ENCODE data around the gene CD69.

Gene CD69

DNA sequence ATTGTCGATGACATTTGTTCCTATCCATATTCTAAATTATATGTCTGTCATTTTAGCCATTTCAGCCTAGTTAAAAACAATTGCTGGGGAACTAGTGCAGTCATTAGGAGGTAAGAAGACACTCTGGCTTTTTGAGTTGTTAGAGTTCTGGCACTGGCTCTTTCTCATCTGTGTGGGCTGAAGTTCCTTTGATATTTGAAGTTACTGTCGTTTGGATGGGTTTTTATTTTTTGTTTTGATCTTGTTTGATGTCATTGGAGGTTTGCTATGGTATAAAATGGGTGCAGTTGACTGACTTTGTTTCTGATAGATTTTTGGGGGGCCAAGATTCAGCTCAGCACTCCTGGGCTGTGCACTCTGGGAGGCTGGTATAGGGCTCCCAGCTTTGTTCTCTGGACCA is 20.7 kb upstream of the CD69 start:
- DNase-seq (ENCODE audit: low read depth), result no peak

DNA sequence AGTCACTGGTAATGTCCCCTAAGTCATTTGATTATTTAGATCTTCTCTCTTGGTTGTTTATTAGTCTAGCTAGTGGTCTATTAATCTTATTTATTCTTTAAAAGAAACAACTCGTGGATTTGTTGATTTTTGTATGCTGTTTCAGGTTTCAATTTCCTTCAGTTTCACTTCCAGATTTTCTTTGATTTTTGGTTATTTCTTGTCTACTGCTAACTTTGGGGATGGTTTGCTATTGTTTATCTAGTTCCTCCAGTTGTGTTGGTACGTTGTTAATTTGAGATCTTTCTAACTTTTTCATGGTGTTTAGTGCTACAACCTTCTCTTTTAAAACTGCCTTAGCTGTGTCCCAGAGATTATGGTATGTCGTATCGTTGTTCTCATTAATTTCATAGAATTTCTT is 18.5 kb upstream of the CD69 start:
- DNase-seq (ENCODE audit: low read depth), result no peak

DNA sequence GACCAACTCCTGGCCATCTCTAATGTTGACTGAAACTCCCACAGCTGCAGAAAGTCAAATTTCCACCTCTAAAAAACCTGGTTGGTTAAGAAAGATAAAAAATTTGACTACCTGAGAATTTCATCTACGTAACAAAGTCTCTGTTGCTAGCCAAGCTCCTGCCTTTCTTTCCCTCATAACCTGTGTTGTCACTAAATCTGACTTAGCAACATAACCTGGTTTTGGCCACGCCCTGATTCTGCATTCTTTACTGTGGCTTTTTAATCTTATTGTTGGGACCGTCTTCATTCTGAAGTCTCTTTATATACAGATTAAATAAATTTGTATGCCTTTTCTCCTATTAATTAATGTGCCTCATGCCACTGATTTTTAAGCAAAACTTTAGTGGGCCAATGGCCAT is 16.1 kb upstream of the CD69 start:
- DNase-seq (ENCODE audit: low read depth), result no peak

DNA sequence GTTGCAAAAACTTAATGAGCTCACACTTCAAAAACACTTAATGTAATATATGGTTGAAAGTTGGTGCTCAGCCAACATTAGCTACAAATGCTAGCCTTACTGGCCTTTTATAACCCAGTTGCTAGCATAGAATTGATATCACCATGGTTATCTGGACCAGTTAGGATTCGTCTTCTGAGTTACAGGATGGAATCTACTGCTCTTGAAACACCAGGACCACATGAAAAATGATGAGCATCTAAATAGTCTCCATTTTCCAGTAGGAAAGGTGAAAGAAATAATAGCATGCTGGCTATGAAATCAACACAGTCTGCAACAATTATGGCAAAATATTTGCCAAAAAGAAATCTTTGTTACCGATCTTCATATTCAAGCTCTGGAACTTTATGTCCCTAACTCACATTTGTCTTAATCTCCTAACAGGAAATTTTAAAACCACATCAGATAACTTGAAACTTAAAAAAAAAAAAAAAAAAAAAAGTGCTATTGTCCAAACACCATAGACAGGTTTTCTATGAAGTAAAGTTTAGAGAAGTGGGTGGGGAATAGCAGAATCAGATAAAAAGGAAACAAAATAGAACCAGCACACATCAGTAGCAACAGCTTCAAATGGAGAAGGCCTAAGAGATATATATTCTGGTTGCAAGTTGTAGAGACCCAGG is 12.6 kb upstream of the CD69 start:
- DNase-seq (ENCODE audit: low read depth), result no peak

DNA sequence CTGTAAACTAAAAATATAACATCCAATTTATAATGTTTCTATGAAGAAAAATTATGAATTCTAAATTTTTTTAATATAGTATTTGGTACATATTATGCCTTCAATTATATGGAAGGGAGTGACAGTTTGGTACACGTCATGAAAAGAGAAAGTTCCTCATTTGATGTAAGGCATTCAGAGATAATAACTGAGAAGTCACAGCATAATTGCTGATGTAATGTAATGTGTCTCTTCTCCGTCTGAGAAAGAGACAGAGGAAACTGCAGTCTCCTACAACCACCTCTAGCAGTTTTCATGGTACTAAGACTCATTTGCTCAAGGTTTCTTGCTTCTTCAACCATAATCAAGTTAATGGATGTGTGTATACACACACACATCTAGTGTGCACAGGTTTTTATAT is 2.3 kb upstream of the CD69 start:
- DNase-seq (ENCODE audit: low read depth), result no peak

DNA sequence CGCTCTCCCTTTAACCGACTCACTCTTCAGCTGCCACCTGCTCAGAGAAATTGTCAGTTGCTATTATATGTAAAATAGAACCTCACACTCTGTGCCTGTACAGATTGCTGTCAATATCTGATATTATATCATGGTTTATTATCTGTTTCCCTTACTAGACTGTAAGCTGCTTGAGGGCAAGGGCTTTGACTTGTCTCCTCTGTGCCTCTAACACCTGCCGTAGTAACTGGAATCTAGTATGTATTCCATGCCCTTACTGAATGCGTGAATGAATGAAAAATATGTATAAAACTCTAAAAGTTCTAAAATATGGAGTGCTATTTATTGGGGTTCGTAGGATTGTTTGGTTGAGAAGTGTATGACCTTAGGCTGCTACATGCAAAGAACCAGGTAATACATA is 1.7 kb upstream of the CD69 start:
- no peak for DNase-seq (ENCODE audit: low read depth)

DNA sequence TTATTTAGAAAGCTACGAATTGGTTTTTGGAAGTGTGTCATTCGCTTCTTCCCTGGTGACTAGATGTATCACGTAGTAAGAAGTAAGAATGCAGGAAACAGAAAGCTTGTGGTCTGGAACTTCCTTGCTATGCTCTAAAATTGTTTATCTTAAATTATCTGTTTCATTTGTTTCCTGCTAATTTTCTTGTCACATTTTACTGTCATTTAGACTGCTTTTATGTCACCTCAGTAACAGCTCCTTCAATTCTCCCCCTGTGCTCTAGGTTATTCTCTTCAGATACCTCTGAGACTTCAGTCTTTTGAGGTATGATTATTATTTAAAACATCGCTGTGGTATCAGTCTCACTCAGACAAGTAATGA is 699 bp upstream of the CD69 start:
- DNase-seq (ENCODE audit: low read depth), result no peak

DNA sequence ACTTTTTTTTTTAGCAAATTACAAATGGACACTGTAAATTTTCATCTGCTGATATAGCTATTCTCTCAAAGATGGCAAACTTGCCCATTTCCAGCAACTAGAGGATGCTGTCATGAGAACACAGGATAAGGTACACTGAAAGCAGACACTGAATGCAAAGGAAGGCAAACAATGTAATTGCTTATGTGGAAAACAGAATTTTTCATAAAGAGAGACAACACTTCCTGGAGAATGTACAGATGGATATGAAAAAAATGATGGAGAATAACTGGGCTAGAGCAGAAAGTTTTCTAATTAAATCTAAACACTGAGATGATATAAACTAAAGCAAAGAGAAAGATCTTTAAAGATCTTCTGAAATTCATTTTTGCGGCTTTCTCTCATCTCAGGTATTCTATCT is 581 bp downstream of the CD69 start:
- no peak for DNase-seq (ENCODE audit: low read depth)

DNA sequence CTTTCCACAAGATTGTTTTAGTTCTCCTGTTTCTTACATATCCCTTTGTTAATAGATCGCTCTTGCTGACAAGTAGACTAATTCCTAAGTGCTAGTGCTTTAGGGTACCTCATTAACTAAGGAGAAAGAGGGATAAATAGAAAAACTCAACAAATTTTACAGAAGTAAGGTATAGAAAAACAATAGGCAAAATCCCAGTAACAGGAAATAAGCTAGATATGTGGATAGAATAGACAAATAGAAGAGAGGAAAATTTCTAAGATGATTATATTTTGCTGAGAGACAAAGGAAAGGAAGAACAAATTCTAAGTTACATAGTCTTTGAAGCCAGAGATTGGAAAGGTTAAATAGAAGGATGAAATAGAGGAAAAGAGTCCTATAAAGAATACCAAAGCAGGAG is 1.0 kb downstream of the CD69 start:
- DNase-seq (ENCODE audit: low read depth), result no peak

DNA sequence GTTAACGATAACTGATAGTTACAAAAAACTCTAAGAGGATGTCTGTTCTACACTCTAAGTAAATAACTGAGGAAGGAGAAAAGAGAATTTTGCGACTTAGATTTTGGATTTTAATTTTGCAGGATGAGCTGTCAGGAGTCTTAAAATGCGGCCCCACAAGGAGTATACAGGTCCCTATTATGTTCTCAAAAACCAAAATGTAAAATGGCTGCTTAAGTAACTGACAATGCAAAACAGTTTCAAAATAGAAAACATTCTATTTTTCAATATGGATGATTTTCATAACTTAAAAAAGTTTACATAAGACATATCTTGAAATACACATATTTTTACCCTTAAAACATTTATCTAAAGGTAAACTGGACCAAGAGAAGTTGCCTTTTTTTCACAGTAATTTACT is 2.6 kb downstream of the CD69 start:
- no peak for DNase-seq (ENCODE audit: low read depth)

DNA sequence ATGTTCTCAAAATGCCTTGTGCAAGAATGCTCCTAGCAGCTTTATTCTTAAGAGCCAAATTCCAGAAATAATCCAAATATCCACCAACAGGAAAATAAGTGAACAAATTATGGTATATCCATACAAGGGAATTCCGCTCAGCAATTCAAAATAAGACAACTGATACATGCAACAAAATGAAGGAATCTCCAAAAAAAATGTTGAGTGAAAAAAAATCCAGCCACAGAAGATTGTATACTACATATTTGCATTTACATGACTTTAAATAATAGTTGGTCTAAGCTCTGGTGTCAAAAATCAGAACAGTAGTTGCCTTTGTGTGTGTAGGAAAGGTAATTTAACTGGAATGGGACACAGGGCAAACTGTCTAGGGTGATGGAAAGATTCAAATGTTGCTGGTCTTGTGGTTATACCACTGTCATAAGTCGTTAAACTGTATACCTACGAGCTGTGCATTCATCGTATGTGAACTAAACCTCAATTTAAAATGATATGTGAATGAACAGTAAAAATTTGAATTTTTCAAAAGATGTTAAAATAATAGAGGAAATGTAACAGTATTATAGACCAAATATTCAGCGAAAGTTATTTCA is 3.2 kb downstream of the CD69 start:
- no peak for DNase-seq (ENCODE audit: low read depth)

DNA sequence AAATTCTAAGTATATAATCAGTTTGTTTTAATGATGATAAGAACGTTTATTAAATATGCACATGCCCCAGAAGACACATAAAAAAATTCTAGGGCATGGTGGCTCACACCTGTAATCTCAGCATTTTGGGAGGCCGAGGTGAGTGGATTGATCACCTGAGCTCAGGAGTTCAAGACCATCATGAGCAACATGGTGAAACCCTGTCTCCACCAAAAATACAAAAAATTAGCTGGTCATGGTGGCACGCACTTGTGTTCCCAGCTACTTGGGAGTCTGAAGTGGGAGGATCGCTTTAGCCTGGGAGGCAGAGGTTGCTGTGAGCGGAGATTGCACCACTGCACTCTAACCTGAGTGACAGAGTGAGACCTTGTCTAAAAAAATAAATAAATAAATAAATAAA is 4.0 kb downstream of the CD69 start:
- DNase-seq (ENCODE audit: low read depth), result no peak

DNA sequence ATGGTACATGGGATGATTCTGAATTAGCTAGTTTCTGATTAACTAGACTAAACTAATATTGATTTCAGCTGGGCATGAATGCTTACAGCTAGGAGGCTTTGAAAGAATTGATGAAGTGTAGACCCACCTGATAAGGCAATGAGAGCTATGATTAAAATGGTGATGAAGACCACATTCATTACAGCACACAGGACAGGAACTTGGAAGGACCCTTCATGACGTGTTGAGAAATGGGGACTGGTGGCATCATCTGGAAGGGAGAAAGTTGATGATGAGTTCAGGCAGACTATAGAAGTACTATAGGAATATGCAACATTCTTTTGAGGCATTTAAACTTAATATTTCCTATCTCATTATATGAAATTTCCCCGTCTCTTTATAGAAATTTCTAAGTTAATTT is 4.5 kb downstream of the CD69 start:
- no peak for DNase-seq (ENCODE audit: low read depth)

DNA sequence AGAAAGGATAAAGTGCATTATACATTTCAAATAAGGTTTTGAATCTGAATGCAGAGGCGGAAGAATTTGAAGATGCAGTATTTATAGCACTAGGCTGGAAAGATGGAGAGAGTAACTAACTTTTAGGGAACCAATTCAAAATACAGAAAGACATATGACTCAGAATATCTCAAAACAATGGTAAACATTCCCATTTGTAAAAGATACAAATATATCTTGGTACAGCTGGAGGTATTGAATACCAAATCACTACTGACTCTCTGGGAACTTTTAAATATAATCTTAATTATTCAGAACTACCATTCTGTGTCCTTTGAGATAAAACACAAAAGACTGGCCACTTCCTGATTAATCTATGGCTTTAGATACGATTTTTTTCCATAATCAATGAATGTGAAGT is 5.1 kb downstream of the CD69 start:
- no peak for DNase-seq (ENCODE audit: low read depth)

DNA sequence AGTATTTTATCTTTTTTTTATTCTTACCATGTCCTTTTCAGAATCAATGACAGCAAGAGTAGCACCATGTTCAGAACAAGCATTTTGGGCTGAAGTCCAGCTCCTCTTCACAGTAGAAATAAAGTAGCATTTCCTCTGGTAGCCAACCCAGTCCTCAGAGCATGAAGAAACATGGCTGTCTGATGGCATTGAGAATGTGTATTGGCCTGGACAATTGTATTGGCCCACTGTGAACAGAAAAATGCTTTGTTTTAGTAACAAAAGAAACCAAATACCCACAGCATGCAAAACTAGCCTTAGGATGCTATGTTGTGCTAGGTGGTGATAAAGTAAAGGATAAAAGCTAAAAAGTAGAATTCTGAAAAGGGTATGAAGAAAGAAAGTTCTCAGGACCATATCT is 5.7 kb downstream of the CD69 start:
- DNase-seq (ENCODE audit: low read depth), result no peak

DNA sequence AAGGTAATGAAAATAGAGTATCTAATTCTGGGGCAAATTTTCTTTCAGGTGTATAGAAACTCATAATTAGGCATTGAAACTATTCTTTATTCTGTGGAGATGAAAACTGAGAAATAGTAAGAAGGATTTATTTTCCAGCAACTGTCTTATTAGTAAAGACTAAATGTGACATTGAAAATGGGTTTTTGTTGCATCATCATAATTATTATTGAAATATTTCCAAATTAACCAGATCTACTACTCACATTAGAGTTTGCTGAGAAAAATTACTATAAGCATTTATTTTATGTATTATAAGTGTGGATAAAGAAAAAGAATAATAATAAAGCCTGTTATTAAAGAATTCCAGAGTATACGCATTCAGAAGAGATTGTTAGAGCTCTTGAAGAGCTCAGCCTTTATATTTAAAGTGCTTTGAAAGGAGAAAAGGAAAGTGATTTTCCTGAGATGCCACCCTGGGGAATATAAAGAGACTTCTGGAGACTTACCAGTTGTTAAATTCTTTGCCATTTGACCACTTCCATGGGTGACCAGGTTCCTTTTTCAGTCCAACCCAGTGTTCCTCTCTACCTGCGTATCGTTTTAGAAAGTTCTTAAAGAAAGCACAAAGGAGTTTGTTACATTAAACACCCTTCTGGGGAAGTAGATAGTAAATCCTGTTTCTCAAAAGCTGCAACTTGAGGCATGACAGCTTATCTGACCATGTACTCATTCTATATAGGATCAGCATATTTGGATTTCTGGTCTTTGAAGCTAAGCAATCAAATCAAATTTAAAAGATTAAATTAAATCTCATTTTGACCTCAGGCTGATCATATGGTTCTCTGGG is 6.4 kb downstream of the CD69 start:
- no peak for DNase-seq (ENCODE audit: low read depth)

DNA sequence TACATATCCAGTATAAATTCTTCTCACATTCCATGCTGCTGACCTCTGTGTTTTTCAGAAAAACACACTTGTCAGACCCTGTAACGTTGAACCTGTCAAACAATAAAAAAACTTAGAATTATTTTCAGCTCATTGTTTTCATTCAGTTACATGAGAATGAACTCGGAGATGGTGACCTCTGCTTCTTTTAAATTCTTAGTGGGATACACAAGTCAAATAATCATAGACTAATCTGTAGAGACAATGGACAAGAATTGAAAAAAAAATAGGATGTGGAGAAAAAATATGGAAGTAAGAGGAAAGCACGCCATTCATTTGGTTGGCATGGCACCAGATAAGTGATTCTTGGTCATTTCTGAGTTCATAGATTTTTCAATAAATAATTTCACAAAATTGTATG is 7.2 kb downstream of the CD69 start:
- no peak for DNase-seq (ENCODE audit: low read depth)

DNA sequence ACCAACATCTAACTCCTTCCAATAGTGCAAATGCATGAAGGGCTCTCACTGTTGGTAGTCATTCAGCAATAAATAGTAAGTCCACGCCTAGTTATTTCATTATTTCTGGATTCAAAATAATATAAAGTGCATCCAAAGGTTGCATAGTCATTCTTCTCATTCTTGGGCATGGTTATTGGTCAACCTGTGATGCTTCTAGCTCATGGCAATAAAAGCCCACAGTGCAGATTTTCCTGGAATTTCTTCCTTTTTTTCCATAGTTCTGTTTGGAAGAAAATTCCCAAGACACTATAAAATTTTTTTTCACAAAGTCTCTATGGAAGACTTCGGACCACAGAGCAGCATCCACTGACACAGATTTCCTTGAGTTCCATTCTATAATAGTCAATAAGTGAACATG is 7.6 kb downstream of the CD69 start:
- DNase-seq (ENCODE audit: low read depth), result no peak

DNA sequence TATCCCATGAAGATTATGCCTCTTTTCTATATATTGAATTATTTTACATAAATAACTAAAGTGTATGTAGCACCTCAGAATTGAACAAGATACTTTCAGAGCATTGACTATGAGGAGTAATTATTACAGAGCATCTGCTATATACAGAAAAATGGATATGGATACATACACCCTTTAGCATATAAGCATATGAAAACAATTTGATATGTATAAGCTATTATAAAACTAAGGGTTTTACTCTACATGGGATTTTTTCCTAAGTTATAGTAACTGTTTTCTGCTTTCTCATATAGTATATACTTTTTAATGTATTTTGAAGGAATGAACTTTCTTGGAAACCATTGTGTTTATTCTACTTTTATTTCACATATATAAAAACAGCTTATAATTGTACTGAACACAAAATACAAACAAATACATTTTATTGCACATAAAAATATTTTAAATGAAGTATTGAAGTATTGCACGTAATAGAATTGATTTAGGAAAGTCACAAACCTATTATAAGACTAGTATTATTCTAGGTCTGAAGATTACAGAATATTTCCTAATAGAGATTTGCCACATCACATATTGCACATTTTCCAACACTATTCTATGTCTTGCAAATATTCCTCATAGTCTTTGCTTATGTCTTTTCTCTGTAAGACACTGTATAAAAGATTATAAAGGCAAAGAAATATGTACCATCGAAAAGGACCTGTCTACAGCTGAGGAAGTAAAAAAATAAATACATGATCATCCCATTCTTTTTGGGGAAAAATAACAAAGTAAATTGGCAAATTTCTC is 8.4 kb downstream of the CD69 start:
- no peak for DNase-seq (ENCODE audit: low read depth)

DNA sequence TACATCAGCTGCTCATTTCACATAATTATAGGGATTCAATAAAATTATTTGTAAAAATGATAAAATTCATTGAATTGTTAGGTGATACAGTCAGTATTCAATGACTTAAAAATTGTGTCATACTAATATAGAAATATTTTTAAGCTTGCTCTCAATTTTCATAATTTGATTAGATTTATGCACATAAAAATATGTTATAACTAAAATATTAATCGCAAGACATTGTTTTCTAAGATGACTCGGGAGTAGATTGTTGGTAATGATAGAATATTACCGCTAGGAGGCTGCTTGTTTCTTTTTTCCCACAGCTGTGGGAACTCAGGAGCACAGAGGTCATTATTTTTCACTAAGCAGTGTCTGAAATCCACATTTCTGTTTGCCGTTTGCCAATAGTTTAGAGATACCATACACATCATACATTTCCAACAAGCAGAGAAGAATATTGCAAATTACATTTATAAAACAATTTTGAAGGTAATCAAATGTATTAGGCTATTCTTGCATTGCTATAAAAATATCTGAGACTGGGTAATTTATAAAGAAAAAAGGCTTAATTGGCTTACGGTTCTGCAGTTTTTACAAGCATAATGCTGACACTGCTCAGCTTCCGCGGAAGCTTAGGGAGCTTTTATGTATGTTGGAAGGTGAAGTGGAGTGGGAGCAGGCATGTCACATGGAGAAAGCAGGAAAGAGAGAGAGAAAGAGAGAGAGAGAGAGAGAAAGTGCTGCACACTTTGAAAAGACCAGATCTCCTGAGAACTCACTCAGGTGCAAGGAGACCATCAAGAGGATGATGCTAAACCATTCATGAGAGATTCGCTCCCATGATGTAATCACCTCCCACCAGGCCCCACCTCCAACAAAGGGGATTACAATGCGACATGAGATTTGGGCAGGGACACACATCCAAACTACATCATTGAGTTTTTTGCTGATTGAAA is 9.2 kb downstream of the CD69 start:
- DNase-seq (ENCODE audit: low read depth), result peak; percentile 70

DNA sequence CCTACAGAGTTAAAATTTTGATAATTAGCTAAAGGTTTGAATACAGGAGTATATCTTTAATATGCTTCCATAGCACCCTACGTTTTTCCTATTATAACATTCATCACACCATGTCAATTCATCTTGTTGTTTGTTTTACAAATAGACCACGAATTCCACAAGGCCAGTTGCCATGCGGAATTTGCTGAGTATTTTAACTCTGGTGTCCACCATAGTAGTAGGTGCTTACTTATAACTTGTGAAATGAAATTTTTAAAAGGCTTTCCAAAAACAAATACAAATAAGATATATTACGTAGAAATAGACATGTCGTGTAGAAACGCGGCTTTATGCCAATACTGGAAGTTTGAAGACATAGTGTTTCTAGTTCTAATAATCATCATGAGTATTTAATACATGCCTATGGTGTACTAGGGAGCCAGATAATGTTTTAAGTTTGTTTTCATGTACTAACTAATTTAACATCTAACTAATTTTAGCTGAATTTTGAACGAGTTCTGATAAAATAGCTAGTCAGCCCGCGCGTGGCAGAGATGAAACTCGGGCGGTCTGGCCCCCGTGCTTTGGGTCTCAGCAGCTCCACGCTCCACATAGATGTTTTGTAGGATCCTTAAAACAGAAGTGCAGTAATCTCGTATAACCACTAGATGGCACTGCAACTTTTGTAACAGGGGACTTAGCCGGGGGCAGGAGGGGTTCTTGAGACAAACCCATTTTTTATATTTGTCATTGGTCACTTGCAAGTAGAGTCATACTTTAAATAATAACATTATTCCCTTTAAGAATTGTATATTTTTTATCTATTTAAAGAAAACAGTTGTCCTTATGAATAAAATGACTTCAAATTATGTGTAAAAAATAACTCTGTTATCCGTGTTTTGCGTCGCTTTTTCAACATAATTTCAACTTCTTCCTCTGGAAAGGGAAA is 10.2 kb downstream of the CD69 start:
- DNase-seq (ENCODE audit: low read depth), result peak; percentile 62
